SH-SY5Y (cell line): ENCODE results near the gene LIF.

Experiments
- GATA2 ChIP-seq: IDR thresholded peaks from 2 replicates; pipeline ENCODE4 v1.6.1; 2011; ENCODE audit warnings: mild to moderate bottlenecking, low read depth, low read length
- GATA3 ChIP-seq: IDR thresholded peaks from 2 replicates; pipeline ENCODE4 v1.6.1; 2011; ENCODE audit warnings: low read depth, mild to moderate bottlenecking, low read length, moderate library complexity

Gene LIF

DNA sequence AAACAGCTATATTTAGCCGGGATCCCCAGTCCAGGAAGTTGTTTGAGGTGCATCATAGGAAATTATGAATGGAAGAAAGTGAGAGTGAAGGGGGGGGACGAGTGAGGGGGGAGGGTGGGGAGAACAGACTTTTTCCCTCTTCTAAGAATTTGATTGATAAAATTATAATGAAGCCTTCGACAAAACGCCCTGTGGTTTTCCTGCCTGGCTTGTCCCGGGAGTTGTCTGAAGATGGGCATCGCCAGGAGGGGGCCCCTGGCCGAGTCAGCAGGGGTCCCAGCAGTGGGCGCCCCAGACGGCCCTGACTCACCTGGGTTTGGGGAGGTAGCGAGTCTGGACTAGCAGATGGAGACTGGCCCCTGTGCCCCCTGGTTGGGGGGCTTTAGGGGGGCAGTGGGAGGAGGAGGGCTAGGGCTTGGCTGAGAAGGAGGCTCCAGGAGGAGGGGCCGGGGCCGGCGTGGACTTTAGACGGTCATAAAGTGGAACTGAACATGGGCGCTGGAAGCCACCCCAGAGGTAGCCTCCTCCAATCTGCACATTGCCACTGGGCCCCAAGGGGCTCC, 336 bp upstream of the LIF start:
- TF ChIP-seq GATA3 (no peak), GATA2 (no peak)

DNA sequence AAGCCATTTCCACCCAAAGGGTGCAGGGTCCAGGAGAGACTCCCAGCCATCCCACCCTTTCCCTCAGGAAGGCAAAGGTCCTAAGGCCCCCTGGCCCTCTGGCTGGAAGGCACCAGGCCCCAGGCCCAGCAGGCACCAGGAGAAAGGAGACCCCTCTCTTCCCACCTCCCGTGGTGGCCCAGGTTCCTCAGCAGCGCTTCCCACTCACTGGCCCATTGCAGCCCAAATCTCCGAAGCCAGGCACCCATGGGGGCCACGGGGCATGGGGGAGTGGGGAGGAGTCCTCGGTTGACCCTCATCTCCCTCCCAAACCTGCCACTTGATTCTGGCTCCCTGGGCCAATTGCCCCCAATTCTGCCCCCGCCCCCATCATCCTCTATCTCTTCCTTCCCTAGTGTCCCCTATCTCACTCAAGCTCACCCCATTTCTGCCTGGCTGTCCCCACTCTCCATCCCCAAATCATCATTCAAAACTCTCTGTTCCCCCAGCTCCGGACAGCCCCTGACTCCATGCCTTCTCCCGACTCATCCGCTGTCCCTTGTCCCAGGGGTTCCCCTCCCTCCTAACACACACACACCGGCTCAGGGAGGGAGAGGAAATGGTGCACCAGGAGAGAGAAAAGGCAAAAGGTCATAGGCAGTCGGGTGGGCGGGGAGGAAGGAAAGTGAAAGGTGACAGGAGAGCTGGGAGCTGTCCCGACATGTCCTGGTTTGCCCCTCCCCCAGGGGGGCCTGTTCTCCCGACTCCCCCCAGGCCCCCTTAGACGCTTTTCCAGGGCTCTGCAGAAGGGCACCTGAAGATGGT, 1.2 kb downstream of the LIF start:
- no peak for TF ChIP-seq GATA3
- TF ChIP-seq GATA2: no peak

GRCh38 chr22:30244641-30245040, 1.9 kb downstream of the LIF start:
- TF ChIP-seq GATA2: no peak
- TF ChIP-seq GATA3: no peak

DNA sequence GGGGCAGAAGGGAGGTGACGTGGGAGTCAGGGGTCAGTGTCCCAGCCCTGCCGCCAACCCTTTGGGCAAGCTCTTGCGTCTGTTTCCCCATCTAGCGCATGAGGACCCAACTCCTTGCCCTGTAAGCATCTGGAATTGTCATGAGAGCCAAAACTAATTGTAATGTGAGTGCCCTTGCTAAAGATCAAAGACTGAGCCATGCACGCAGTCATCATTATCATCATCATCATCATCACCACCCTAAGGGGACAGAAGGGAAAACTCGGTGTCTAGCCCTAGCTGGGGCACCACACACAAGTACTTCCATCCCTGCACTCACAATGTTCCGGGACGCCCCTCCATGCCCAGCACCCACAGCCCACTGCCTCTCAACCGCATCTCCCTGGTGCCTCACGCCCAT, 2.5 kb downstream of the LIF start:
- no peak for TF ChIP-seq GATA2
- TF ChIP-seq GATA3: no peak

DNA sequence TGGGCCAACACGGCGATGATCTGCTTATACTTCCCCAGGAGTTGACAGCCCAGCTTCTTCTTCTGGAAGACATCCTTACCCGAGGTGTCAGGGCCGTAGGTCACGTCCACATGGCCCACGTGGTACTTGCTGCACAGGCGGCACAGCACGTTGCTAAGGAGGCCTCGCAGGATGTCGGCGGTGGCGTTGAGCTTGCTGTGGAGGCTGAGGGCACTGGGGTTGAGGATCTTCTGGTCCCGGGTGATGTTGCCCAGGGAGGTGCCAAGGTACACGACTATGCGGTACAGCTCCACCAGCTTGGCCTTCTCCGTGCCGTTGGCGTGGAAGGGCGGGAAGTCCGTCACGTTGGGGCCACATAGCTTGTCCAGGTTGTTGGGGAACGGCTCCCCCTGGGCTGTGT, 2.9 kb downstream of the LIF start:
- TF ChIP-seq GATA2: no peak
- no peak for TF ChIP-seq GATA3

DNA sequence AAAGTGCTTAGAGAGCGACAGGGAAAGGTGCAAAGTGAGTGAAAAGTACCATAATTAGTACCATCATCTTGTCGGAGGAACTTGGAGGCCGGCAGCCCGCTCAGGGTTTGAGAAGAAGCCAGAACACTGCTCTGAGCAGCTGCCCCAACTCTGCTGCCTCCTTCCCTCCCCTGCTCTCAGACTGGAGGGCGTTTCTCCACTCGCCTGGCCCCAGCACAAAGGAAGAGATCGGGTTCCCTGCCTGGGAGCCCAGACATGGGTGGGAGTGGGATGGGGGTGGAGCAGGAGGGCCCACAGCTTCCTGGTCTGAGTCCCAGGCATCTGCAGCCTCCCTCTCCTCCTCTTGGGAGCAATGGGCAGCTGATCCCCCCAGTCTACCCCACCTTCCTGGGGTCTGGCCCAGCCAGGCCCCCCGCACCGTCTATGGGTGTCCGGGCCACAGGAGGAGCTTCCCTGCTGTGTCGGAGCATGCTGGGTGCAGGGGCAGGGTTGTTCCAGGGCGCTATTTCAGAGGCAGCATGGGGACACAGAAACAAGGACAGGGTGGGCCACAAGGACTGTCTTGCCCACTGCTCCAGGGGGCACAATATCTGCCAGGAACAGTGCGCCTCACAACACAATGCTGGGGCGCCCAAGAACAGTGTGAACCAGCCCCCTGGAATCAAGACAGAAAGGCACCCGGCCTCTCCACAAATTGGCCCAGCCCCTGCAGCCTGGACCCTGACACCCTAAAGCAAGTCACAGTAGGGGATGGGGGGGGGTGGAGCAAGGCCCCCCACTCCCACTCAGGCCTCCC, 4.8 kb downstream of the LIF start:
- TF ChIP-seq GATA2: no peak
- TF ChIP-seq GATA3: no peak

GRCh38 chr22:30240541-30241417, 5.8 kb downstream of the LIF start:
- TF ChIP-seq GATA3: no peak
- TF ChIP-seq GATA2: no peak

DNA sequence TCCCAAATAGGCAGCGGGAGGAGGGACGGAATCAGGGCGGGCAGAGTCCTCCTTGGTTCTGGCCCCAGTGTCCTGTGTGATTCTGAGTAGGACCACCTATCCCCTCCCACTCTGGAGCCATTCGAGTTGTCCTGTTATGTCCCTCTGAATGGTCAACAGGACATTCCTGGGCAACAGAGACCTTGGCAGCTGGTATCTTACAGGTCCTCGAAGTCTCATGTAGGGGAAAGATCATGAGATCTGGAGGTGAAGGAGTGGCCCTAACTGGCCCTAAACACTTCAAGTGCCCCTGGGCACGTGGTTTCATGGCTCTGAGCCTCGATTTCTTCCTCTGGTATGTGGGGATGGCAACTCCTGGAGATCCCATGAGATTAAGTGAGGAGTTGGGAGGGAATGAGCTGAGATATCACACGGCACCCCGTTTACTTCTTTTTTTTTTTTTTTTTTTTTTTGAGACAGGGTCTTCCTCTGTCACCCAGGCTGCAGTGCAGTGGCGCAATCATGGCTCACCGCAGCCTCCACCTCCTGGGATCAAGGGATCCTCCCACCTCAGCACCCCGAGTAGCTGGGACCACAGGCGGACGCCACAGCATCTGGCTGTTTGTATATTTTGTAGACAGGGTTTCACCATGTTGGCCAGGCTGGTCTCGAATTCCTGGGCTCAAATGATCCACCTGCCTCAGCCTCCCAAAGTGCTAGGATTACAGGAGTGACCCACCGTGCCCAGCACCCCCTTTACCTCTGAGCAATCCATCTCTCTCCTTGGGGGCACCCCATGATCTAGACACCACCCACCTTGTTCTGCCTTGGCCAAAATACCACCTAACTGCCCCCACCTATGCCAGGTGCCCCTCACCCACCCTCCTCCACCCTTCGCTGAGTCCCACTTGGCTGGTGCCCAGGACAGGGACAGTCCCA, 6.8 kb downstream of the LIF start:
- no peak for TF ChIP-seq GATA2
- TF ChIP-seq GATA3: no peak

- TF ChIP-seq GATA3 (no peak), GATA2 (no peak)
These were observed 7.7 kb downstream of the LIF start for GRCh38 chr22:30238661-30239487.

DNA sequence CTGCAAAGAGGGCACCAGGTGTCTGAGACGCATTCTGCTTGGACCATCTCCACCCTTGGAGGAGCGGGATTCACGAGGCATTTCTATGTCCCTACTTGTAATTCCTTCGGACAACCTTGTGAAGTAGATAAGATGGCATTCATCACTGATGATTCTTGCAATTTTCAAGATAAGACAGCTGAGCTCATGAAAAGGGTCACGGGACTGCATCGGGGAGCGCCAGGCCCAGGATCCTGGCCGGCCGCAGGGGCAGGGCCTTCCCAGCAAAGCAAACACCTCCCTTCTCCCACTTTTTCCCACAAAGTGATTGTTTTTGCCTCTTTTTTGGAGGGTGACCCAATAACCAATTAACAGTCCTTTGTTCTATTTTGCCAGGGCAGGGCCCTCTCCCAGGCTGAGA, 8.4 kb downstream of the LIF start:
- TF ChIP-seq GATA3 (no peak), GATA2 (no peak)

GRCh38 chr22:30236875-30237274, 9.7 kb downstream of the LIF start:
- TF ChIP-seq GATA2 (no peak), GATA3 (no peak)

GRCh38 chr22:30235687-30236170, 10.8 kb downstream of the LIF start:
- no peak for TF ChIP-seq GATA2
- no peak for TF ChIP-seq GATA3
